Measurements from ENCODE around the gene TRMO. TPM values are rescaled to one million over a fixed set of nuclear protein-coding genes. Genes with fewer than 3 reads are reported as not detected.

TRMO gene
- total and polyA plus RNA-seq, 2 of the 13 experiments (the other 11 are each of a cell fraction or from before 2014, with no cell fraction given), result 8.7 to 18.6 TPM

DNA sequence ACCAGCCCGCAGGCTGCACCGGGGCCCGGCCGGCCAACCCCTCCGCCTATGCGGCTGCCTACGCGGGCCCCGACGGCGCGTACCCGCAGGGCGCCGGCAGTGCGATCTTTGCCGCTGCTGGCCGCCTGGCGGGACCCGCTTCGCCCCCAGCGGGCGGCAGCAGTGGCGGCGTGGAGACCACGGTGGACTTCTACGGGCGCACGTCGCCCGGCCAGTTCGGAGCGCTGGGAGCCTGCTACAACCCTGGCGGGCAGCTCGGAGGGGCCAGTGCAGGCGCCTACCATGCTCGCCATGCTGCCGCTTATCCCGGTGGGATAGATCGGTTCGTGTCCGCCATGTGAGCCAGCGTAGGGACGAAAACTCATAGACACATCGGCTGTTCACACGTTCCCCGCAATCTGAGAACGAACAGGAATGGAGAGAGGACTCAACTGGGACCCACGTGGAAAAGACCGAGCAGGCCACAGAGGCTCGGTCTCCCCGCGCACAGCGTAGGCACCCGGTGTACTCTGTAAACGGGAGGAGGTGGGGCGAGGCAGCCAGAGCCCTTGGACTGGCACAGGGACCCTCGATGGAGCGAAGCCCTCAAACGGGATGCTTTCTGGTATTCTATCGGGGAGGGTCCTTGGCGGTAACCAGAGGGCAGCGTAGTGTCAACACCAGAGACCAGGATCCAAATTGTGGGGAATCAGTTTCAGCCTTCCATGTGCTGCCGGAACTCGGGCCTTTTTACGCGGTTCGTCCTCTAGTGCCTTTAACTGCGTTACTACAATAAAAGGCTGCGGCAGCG, 67.4 kb downstream of the TRMO start:
- H3K27me3 ChIP-seq (ENCODE audit: control insufficient read depth in 1 of 2, insufficient read depth in 2 of 2, low read length in 2 of 2), result peaks cover 8 to 62% of the 10 kb centered on the region in 2 experiments; a peak in 4 of 5 replicates
- FAIRE-seq (no peak), DNase-seq (ENCODE audit: low spot score) (no peak), ATAC-seq (no peak)
- 95% methylated on average over 61 of the region's 71 CpGs for WGBS (ENCODE audit: low lambda C conversion rate)
- POLR2A ChIA-PET, result no interaction called here
- BruUV-seq (replicated peaks), result no TSS peak
- TF ChIP-seq PCBP2 (optimal IDR thresholded peaks at IDR 0.05; ENCODE audit: low read depth, low read length, poor library complexity, severe bottlenecking) (no peak), JUND (CRISPR knock-in tag; IDR thresholded peaks at IDR 0.05) (no peak), ZFP82 (CRISPR knock-in tag; IDR thresholded peaks at IDR 0.05; ENCODE audit: borderline replicate concordance) (no peak), KLF11 (CRISPR knock-in tag; IDR thresholded peaks at IDR 0.05) (no peak), ZNF713 (CRISPR knock-in tag; IDR thresholded peaks at IDR 0.05) (no peak), ZNF777 (CRISPR knock-in tag; IDR thresholded peaks at IDR 0.05) (no peak), ELF1 (CRISPR knock-in tag; IDR thresholded peaks at IDR 0.05) (no peak), NPAS2 (CRISPR knock-in tag; IDR thresholded peaks at IDR 0.05; ENCODE audit: borderline replicate concordance) (no peak), DNMT1 (CRISPR knock-in tag; IDR thresholded peaks at IDR 0.05) (no peak), ZNF709 (CRISPR knock-in tag; IDR thresholded peaks at IDR 0.05) (no peak), ZNF331 (CRISPR knock-in tag; IDR thresholded peaks at IDR 0.05) (no peak), ASH2L (IDR thresholded peaks at IDR 0.05; ENCODE audit: insufficient read length, low read depth, low read length) (no peak)
- TF ChIP-seq, protein P1, sequence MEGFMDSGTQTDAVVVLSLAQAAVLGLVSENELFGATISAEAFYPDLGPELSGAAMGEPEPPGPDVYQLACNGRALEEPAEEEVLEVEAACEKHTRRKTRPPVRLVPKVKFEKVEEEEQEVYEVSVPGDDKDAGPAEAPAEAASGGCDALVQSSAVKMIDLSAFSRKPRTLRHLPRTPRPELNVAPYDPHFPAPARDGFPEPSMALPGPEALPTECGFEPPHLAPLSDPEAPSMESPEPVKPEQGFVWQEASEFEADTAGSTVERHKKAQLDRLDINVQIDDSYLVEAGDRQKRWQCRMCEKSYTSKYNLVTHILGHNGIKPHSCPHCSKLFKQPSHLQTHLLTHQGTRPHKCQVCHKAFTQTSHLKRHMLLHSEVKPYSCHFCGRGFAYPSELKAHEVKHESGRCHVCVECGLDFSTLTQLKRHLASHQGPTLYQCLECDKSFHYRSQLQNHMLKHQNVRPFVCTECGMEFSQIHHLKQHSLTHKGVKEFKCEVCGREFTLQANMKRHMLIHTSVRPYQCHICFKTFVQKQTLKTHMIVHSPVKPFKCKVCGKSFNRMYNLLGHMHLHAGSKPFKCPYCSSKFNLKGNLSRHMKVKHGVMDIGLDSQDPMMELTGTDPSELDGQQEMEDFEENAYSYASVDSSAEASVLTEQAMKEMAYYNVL (CRISPR knock-in tag; IDR thresholded peaks at IDR 0.05; ENCODE audit: borderline replicate concordance), result no peak
- TF ChIP-seq, protein P2, sequence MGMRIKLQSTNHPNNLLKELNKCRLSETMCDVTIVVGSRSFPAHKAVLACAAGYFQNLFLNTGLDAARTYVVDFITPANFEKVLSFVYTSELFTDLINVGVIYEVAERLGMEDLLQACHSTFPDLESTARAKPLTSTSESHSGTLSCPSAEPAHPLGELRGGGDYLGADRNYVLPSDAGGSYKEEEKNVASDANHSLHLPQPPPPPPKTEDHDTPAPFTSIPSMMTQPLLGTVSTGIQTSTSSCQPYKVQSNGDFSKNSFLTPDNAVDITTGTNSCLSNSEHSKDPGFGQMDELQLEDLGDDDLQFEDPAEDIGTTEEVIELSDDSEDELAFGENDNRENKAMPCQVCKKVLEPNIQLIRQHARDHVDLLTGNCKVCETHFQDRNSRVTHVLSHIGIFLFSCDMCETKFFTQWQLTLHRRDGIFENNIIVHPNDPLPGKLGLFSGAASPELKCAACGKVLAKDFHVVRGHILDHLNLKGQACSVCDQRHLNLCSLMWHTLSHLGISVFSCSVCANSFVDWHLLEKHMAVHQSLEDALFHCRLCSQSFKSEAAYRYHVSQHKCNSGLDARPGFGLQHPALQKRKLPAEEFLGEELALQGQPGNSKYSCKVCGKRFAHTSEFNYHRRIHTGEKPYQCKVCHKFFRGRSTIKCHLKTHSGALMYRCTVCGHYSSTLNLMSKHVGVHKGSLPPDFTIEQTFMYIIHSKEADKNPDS (CRISPR knock-in tag; IDR thresholded peaks at IDR 0.05), result no peak
- TF ChIP-seq, protein P3, sequence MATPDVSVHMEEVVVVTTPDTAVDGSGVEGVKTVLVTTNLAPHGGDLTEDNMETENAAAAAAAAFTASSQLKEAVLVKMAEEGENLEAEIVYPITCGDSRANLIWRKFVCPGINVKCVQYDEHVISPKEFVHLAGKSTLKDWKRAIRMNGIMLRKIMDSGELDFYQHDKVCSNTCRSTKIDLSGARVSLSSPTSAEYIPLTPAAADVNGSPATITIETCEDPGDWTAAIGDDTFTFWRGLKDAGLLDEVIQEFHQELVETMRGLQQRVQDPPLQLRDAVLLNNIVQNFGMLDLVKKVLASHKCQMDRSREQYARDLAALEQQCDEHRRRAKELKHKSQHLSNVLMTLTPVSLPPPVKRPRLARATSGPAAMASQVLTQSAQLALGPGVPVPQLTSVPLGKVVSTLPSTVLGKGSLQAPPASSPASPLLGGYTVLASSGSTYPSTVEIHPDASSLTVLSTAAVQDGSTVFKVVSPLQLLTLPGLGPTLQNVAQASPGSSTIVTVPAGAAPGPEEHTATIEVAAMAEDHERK (CRISPR knock-in tag; IDR thresholded peaks at IDR 0.05; ENCODE audit: low read depth), result no peak
- TF ChIP-seq, protein P4, sequence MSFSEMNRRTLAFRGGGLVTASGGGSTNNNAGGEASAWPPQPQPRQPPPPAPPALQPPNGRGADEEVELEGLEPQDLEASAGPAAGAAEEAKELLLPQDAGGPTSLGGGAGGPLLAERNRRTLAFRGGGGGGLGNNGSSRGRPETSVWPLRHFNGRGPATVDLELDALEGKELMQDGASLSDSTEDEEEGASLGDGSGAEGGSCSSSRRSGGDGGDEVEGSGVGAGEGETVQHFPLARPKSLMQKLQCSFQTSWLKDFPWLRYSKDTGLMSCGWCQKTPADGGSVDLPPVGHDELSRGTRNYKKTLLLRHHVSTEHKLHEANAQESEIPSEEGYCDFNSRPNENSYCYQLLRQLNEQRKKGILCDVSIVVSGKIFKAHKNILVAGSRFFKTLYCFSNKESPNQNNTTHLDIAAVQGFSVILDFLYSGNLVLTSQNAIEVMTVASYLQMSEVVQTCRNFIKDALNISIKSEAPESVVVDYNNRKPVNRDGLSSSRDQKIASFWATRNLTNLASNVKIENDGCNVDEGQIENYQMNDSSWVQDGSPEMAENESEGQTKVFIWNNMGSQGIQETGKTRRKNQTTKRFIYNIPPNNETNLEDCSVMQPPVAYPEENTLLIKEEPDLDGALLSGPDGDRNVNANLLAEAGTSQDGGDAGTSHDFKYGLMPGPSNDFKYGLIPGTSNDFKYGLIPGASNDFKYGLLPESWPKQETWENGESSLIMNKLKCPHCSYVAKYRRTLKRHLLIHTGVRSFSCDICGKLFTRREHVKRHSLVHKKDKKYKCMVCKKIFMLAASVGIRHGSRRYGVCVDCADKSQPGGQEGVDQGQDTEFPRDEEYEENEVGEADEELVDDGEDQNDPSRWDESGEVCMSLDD (CRISPR knock-in tag; IDR thresholded peaks at IDR 0.05; ENCODE audit: borderline replicate concordance), result no peak
- H3K27ac ChIP-seq (ENCODE audit: extremely low read length, insufficient read depth, low read length), result no peak overlapping the region
- H3K9me3 ChIP-seq (ENCODE audit: low read length), result no peaks in the 10 kb centered on the region
- in situ Hi-C loops (cut with HindIII; ENCODE audit: extremely low pct_ligation_motif_present, low pct_unique_long_range_greater_than_20kb), result no loop called here
- no peaks in the 10 kb centered on the region; the same call in 1 of the 2 replicates for H3K4me1 ChIP-seq (ENCODE audit: insufficient read depth, low read length)
- H4K20me1 ChIP-seq (ENCODE audit: insufficient read depth, low read length), result no peaks in the 10 kb centered on the region
- no peak overlapping the region for H3K4me2 ChIP-seq (ENCODE audit: low read depth, low read length)
- CTCF ChIA-PET (ENCODE audit: low intra/inter-chr PET ratio, low total read pairs), result no interaction called here
- H3K9ac ChIP-seq (ENCODE audit: insufficient read depth, low read depth, low read length), result no peak overlapping the region
- H3K36me3 ChIP-seq (replicated peaks in 1 of 2; ENCODE audit: control insufficient read depth in 1 of 2, insufficient read depth in 2 of 2, low read length in 2 of 2), result no peaks in the 10 kb centered on the region
- no peak overlapping the region for H2AFZ ChIP-seq (ENCODE audit: low read length)
- H3K4me3 ChIP-seq (replicated peaks in 1 of 3; ENCODE audit: insufficient read depth in 1 of 3, low read depth in 2 of 3, low read length in 3 of 3), result no peak overlapping the region
- intact Hi-C loops (cut with micrococcal nuclease; ENCODE audit: unreplicated experiment), result no loop called here
- no peaks in the 10 kb centered on the region for H3K79me2 ChIP-seq (ENCODE audit: insufficient read depth, low read length)
